HG03378 (cell line): ENCODE results near the gene CD22.
"Not testable (repeated sequence)": the region's sequence is repeated elsewhere in the genome, so short reads cannot be mapped to it uniquely, and the experiment has no call there.

Experiments
- ATAC-seq: cut with Tn5 transposase; IDR thresholded peaks from one replicate; pipeline ENCODE4 v1.9.1; 2021; ENCODE audit warnings: mild to moderate bottlenecking, moderate library complexity; ENCODE audit not compliant: unreplicated experiment

Gene CD22

DNA sequence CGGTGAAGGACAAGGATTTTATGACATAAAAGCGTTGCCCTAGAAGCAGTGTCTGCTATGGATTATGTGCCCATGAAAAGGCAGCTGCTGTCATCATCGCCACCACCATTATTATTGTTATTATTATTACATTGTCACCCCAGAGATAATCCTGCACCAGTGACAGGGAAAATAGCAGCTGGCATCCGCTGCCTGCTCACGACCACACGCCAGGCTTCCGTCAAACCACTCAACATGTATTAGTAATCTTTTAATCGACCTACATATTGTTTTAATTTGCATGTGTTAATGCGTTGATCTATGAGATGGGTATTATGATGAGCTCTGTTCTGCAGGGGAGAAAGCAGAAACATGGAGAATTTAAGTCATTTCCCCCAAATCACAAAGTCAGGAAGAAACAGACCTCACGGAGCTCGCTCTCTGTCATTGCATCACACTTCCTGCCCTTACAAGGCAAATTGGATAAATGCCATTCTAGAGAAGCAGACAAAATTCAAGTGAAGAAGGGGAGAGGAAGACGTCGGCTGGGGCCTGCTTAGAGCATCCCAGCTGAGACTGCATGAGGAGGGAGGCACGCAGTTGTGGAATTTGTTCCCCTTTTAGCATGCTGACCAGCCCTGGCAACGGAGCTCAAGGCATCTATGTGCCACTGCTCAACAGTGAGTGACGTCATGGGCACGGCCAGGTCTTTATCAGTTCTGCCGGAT is 29.0 kb downstream of the CD22 start, which contains the start of gene FFAR3:
FFAR3 (plus strand) TSS at position 594 of the 707 bp plus-strand sequence. CDS start 431 bp downstream, outside the sequence.
- no peak for ATAC-seq

DNA sequence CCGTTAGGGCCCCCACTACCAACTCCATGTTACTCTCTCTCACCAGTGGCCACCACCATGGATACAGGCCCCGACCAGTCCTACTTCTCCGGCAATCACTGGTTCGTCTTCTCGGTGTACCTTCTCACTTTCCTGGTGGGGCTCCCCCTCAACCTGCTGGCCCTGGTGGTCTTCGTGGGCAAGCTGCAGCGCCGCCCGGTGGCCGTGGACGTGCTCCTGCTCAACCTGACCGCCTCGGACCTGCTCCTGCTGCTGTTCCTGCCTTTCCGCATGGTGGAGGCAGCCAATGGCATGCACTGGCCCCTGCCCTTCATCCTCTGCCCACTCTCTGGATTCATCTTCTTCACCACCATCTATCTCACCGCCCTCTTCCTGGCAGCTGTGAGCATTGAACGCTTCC is 29.8 kb downstream of the CD22 start:
- not testable (repeated sequence) for ATAC-seq

DNA sequence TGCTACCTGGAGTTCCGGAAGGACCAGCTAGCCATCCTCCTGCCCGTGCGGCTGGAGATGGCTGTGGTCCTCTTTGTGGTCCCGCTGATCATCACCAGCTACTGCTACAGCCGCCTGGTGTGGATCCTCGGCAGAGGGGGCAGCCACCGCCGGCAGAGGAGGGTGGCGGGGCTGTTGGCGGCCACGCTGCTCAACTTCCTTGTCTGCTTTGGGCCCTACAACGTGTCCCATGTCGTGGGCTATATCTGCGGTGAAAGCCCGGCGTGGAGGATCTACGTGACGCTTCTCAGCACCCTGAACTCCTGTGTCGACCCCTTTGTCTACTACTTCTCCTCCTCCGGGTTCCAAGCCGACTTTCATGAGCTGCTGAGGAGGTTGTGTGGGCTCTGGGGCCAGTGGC is 30.4 kb downstream of the CD22 start:
- not testable (repeated sequence) for ATAC-seq

DNA sequence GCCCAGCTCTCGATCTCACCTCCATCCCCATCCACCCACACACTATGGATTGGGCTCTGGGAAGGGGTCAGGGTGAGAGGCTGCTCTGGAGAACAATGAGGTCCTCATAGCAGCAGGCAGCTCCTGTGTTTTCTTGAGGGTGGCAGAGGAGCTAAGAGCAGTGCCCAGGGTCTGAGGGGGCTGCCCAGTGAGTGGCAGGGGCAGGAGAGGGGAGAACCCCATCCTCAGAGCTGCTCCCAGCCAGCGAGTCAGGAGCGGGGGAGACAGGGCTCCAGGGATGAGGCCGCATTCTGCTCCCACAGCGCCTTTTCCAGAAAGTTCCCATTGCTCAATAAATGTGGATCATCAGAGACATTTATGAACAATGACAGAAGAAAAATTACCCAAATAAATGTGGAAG is 31.1 kb downstream of the CD22 start:
- not testable (repeated sequence) for ATAC-seq

DNA sequence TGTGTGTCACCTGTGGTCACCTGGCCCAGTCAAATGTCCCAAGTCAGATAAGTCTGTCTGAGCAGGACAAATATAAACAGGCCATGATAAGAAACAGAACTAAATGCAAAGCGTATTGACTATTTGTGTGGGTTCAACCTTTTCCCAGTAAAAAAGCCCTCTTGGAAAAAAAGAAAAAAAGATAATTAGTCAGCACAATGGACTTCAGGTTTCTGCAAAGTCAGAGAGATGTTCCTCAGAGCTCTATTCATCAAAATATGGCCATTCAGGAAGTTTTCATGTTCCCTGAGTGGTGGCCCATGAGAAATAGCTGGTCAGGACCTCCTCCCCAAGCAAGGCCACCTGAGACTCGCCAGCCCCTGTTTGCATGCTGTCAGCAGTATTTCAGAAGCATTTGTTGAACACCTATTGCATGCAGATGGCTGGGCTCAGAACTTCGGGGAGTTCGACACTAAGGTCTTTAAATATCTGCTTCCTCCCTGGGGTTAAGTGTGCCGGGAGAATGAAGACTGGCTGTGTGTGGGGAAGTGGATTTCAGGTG is 32.0 kb downstream of the CD22 start:
- no peak for ATAC-seq

DNA sequence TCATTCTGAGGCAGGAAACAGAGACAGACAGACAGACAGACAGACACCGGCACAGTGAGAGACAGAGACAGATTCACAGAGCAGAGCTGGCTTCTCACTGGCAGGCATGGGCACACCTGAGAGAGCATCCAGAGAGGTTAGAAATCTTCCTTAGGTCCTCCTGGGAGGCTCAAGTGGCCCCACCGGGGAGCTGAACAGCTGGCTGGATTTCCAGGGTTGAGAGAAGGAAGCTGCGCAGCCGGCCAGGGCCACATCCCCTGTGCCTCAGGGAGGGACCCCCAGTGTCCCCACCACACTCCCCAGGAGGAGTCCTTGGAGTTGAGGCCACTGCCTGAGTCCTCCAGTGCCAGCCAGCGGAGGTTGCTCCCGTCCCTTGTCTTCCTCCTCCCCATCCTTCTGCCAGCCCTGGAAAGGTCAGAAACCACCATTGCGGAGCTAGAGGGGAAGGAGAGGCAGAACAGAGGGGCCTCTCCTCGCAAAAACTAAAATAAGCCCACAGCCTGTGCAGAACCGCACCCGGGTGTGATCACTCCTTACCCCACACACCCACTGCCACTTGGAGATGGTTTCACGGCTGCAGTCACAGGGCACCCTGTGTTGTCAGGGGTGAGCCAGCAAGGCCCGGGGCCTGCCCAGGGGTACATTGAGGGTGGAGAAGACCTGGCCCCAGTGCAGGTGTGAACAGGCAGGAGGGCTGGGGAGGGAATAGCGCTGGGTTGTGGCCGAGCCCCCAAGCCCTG is 33.4 kb downstream of the CD22 start:
- ATAC-seq = no peak

DNA sequence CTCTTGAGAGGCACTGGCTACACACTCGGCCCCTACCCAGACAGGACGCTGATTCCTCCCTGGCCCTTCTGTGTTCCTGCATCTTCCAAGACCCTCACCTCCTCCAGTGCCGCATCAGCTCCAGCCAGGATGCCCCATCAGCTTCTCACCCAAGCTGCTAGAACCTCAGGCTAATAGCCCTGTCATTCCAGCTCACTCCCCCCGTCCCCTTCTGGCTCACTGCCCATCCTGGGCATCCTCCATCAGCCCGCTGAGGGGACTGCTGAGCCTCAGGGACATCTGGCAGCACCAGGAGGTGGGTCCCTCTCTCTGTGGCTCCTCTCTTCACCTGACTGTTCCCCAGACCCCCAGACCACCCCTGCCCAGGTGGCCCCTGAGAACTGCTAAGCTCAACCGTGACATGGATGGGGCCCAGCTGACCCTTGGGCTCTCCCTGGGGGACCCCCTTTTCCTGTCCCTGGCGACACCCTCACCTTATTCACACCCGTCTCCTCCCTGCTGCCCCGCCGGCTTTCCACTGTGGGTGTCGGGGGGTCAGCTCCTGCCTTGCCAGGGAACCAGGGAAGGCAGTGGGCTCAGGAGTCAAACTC is 34.1 kb downstream of the CD22 start:
- ATAC-seq = no peak

DNA sequence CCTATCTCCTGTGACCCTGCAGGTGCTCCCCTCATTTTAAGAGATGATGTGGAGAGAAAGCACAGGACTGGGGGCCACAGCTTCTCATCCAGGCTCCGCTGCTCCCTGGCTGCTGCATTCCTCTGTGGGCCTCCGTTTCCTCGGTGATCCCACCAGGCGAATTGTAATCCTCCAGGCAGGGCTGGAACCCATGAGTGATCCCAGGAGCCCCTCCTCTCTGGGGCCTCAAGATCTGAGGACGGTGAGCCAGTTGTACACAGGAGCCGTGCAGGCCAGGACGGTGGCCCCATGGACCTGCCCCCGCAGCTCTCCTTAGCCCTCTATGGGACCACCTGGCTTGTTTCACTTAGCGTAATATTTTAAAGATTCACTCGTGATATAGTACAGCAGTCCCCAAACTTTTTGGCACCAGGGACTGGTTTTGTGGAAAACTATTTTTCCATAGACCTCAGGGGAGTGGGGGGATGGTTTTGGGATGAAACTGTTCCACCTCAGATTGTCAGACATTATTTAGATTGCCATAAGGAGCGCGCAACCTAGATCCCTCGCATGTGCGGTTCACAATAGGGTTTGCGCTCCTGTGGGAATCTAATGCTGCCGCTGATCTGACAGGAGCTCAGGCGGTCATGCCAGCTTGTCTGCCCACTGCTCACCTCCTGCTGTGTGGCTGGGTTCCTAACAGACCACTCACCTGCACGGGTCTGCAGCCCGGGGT is 34.9 kb downstream of the CD22 start:
- ATAC-seq = no peak

DNA sequence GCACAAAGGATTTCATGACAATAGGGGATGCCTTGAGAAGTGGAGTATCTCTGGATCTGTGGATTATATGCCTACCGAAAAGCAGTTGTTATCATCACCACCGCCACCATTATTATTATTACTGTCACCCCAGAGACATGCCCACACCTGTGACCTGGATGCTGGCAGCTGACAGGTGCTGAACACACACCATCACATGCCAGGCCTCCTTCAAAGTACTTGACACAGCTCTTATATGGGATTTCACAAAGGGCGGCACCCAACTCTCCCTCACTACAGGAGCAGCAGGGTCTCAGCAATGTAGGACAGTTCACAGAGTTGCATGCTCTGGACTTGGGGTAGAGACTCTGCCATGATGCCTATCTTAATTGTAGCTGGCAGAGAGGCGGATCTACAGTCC is 36.3 kb downstream of the CD22 start:
- no peak for ATAC-seq

DNA sequence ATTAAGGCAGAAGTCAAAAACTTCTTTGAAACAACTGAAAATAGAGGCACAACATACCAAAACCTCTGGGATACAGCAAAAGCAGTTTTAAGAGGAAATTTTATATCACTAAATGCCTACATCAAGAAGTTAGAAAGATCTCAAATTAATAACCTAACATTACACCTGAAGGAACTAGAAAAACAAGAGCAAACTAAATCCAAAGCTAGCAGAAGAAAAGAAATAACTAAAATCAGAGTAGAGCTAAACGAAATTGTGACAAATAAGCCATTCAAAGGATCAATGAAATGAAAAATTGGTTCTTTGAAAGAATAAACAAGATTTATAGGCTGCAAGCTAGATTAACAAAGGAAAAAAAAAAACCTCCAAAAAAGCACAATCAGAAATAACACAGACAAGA is 39.4 kb downstream of the CD22 start:
- no peak for ATAC-seq

DNA sequence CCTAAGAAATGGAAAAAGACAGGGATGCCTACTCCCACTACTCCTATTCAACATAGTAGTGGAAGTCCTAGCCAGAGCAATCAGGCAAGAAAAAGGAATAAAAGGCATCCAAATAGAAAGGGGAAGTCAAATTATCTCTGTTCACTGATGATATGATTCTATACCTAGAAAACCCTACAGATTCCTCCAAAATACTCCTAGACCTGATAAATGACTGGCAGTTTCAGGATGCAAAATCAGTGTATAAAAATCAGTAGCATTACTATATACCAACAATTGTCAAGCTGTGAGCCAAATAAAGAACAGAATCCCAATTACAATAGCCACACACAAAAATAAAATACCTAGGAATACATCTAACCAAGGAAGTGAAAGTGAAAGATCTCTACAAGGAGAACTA is 40.5 kb downstream of the CD22 start:
- ATAC-seq = no peak

DNA sequence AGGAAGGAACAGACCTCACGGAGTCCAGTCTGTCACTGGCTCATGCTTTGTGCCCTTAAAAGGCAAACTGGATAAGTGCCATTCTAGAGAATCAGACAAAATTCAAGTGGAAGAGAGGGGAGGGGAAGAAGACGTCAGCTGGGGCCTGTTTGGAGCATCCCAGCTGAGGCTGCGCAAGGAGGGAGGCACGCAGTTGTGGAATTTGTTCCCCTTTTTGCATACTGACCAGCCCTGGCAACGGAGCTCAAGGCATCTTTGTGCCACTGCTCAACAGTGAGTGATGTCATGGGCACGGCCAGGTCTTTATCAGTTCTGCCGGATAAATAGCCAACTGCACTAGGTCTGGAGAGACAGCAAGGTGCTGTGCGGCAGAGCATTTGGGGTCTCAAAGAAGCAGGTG is 41.7 kb downstream of the CD22 start, which contains the start of gene GPR42:
GPR42 (plus strand) TSS at position 347 of the 400 bp plus-strand sequence. CDS start 292 bp downstream, outside the sequence.
- ATAC-seq = no peak

DNA sequence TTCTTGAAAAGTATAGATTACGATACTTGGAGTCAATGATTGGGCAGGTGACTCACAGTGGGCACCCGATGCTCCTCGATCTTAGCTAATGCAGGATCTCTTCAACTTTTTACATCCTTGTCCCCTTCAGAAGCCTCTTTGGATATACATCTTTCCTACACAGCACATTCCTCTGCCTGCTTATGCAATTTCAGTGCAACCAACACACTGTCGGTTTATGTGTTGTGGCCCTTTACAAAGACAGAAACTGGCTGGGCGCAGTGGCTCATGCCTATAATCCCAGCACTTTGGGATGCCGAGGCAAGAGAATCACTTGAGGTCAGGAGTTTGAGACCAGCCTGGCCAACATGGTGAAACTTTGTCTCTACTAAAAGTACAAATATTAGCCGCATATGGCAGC is 44.5 kb downstream of the CD22 start:
- ATAC-seq = no peak

DNA sequence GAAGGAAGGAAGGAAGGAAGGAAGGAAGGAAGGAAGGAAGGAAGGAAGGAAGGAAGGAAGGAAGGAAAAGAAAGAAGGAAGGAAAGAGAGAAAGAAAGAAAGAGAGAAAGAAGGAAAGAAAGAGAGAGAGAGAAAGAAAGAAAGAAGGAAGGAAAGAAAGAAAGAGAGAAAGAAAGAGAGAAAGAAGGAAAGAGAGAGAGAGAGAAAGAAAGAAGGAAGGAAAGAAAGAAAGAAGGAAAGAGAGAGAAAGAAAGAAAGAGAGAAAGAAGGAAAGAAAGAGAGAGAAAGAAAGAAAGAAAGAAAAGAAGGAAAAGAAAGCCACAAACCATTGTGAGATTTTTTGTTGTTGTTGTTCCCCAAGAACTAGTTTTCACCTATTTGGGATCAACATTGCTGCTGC is 45.0 kb downstream of the CD22 start:
- not testable (repeated sequence) for ATAC-seq

DNA sequence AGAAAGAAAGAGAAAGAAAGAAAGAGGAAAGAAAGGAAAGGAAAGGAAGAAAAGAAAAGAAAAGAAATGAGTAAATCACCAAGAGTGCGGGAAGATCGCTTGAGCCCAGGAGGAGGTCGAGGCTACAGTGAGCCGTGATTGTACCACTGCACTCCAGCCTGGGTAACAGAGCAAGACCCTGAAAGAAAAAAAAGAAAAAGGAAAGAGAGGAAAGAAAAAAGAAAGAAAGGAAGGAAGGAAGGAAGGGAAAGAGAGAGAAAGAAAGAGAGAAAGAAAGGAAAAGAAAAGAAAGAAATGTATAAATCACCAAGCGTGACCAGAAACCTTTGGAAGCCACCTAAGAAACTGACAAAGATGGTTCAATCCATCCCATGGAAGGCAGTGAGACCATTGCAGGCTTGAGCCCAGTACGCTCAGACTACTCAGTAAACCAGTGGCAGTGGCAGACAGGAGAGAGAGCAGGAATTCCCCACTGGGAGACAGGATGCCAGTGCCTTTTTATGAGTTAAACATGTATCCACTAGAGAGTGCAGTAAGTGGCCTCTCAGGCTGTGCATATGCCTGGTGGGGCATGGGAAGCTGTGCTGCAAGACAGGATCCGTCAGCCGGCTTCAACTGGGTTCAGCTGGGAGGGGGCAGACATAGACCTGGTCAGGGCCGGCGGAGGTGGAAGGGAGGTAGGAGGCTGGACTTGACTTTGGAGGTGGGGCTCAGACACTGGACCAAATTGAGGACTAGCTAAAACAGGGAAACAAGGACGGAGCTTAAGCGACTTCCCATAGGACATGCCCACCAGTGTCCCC is 46.7 kb downstream of the CD22 start:
- no peak for ATAC-seq

DNA sequence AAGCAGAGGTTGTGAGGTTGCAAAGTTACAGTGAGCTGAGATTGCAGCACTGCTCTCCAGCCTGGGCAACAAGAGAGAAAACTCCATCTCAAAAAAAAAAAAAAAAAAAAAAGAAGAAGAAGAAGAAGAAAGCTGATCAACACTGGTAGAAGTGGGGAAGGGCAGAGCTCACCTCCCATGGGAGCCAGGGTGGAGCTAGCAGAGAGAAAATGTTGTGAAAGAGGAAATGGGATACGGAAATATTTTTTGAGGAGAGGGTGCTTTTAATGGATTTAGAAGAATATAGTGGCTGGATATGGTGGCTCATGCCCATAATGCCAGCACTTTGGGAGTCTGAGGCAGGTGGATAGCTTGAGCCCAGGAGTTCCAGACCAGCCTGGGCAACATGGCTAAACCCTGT is 48.7 kb downstream of the CD22 start:
- ATAC-seq = no peak

DNA sequence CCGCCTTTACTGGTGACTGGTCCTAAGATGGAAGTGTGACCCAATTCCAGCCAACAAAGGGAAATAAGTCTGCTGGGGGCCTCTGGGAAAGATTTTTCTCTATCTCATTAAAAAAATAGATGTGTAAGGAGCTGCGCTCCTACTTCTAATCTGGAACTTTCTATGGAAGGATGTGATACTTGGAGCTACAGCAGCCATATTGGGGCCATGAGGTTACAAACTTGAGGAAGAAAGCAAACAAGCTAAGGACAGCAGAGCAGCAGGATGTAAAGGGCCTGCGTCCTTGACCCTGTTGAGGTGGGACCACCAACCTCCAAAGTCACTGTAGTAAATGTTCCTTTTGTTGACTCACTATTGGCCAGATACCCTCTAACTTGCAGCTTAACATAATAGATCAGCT is 49.4 kb downstream of the CD22 start:
- ATAC-seq = no peak

DNA sequence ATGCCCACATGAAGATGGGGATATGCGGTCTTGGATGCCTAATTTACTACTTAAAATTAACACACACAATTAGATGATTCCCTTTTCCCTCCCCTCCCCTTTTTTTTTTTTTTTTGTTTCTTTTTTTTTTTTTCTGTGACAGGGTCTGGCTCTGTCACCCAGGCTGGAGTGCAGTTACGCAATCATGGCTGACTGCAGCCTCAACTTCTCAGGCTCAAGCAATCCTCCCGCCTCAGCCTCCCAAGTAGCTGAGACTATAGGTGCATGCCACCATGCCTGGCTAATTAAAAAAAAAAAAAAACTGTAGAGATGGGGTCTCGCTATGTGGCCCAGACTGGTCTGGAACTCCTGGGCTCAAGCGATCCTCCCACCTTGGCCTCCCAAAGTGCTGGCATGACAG is 50.6 kb downstream of the CD22 start:
- ATAC-seq = not testable (repeated sequence)

DNA sequence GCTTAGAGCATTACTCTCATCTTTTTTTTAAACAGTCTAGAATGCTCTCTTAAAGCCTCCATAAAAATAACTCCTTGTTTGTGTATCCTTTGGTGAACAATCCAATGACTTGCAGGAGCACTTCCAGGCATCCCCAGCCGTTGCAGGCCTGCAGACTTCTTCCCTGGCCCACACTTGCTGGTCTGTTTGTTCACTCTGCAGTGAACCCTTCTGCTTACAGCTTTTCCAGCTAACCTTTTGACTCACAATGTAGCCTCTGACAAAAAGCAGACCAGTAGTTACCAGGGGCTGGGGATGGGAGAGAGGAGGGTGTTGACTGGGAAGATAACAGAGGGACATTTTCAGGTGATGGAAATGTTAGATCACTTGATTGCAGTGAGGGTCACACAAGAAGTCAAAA is 51.0 kb downstream of the CD22 start:
- no peak for ATAC-seq

DNA sequence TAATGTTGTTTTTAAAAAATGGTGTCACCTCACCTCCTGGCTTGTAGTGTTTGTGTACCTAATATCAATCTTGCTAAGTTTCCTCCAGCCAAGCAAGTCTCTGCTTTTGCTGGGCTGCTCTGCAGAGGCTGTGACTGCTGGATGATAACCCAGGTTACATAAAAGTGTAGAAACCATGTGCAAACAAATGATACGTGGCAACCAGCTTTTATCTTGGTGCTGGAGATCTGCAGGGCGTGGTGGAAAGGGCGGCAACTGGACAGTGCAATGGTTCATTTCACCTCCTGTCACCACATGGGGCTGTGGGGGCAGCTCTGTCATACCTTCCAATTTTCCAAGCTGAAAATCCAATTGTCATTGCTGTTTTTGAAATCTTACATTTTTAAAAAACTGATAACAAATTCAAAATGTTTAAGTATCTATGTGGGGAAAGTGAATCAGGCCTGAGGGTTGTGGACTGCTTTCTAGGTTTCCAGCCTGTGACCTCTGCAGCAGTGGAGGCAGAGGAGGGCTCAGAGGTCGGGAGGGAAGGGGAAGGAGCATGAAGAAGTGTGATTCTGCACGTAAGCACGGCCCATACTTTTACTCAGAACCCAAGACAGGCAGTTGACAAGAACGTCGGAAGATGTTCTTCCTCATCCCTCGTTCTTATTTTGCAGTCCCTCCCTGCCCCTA is 51.6 kb downstream of the CD22 start:
- no peak for ATAC-seq
